HCT116 (cell line): ENCODE results near the gene ZMYND12. TPM values are rescaled to one million over a fixed set of nuclear protein-coding genes. Genes with fewer than 3 reads are reported as not detected.

Experiments
- ATAC-seq: fragments of 200-7000 bp; cut with Tn5 transposase; 2 replicates; pipeline ENCODE4 v1.9.1; 2020; ENCODE audit warnings: mild to moderate bottlenecking, moderate library complexity
- BruUV-seq: library from RNA; stranded (reverse); fragments of 400-500 nt; replicated peaks from 2 replicates; lab custom pipeline; 2021; lab: Mats Ljungman, UMichigan
- CTCF ChIA-PET: fragments of 300-600 bp; sonication (Branson Sonifier 250); formaldehyde crosslinking; loops from one replicate; lab custom pipeline; 2021; ENCODE audit warnings: antibody characterized with exemption; lab: Charles Lee
- POLR2A ChIA-PET: fragments of 300-600, 350-600 bp; sonication (Branson Sonifier 250); formaldehyde crosslinking; loops from one replicate; lab custom pipeline; 2021; ENCODE audit warnings: antibody characterized with exemption; lab: Charles Lee
- RAD21 ChIA-PET, 2 experiments: fragments of 300-600 bp; sonication (Branson Sonifier 250); formaldehyde crosslinking; loops; one replicate each; lab custom pipeline; 2023; ENCODE audit warnings: low total read pairs in 2 of 2; ENCODE audit not compliant: uncharacterized antibody in 2 of 2, unreplicated experiment in 2 of 2, low non-redundant PET in 1 of 2; lab: Charles Lee
- DNase-seq: peaks from one replicate; pipeline ENCODE4 v3.0.0-alpha.2; 2010; ENCODE audit warnings: low read depth, low spot score
- H2AFZ ChIP-seq: fragments of 200-600 bp; shearing (Covaris generic), sonication (generic); 2 replicates; pipeline ENCODE4 v1.6.1; 2017; ENCODE audit warnings: low read depth, mixed run types, mixed read lengths, antibody characterized with exemption, low read length; ENCODE audit not compliant: poor library complexity, severe bottlenecking
- H3K27ac ChIP-seq: 2 replicates; pipeline ENCODE4 v1.5.1; 2012; ENCODE audit warnings: low read depth, low read length
- H3K27me3 ChIP-seq: fragments of 200-600 bp; sonication (generic); 2 replicates; pipeline ENCODE4 v1.6.1; 2016; ENCODE audit warnings: mixed run types, low read length, mixed read lengths; ENCODE audit not compliant: insufficient read depth
- H3K36me3 ChIP-seq, 2 experiments: fragments of 200-500 bp in 1 of 2; fragments of 200-600 bp in 1 of 2; sonication (Bioruptor generic) in 1 of 2; sonication (generic) in 1 of 2; 2 replicates each; pipeline versions ENCODE4 v1.5.1 to v1.6.1; 2014 to 2016; ENCODE audit warnings: low read length in 2 of 2, inconsistent platforms in 1 of 2, mixed read lengths in 1 of 2, mixed run types in 1 of 2; ENCODE audit not compliant: insufficient read depth in 2 of 2, control insufficient read depth in 1 of 2
- H3K4me1 ChIP-seq, 2 experiments: fragments of 200-600 bp in 1 of 2; sonication (generic) in 1 of 2; 2 replicates each; pipeline versions ENCODE4 v1.5.1 to v1.6.1; 2012 to 2017; ENCODE audit warnings: low read length in 2 of 2, inconsistent platforms in 1 of 2, mild to moderate bottlenecking in 1 of 2, mixed read lengths in 1 of 2, mixed run types in 1 of 2, moderate library complexity in 1 of 2; ENCODE audit not compliant: insufficient read depth in 2 of 2, control insufficient read depth in 1 of 2
- H3K4me2 ChIP-seq: fragments of 200-600 bp; sonication (generic); 2 replicates; pipeline ENCODE4 v1.6.1; 2017; ENCODE audit warnings: mixed run types, low read length, mixed read lengths
- H3K4me3 ChIP-seq, 2 experiments: fragments of 200-600 bp in 1 of 2; sonication (generic) in 1 of 2; replicated peaks in 1 of 2; 2 replicates each; pipeline ENCODE4 v1.5.1; 2011 to 2016; ENCODE audit warnings: low read length in 2 of 2, control low read depth in 1 of 2, low read depth in 1 of 2, mild to moderate bottlenecking in 1 of 2, mixed read lengths in 1 of 2, mixed run types in 1 of 2
- H3K79me2 ChIP-seq: fragments of 200-600 bp; sonication (generic); 2 replicates; pipeline ENCODE4 v1.6.1; 2017; ENCODE audit warnings: mild to moderate bottlenecking, mixed run types, low read length, moderate library complexity, mixed read lengths; ENCODE audit not compliant: insufficient read depth
- H3K9ac ChIP-seq: fragments of 200-600 bp; sonication (generic); 2 replicates; pipeline ENCODE4 v1.6.1; 2016; ENCODE audit warnings: low read length, mixed read lengths
- H3K9me2 ChIP-seq: fragments of 200-600 bp; sonication (generic), shearing (Covaris generic); 2 replicates; pipeline ENCODE4 v1.6.1; 2017; ENCODE audit warnings: mixed run types, mild to moderate bottlenecking, moderate library complexity; ENCODE audit not compliant: insufficient read depth
- H3K9me3 ChIP-seq, 2 experiments: fragments of 200-500 bp in 1 of 2; fragments of 200-600 bp in 1 of 2; sonication (Bioruptor generic) in 1 of 2; sonication (generic) in 1 of 2; 2 replicates each; pipeline ENCODE4 v1.6.1; 2014 to 2017; ENCODE audit warnings: low read length in 2 of 2, mixed read lengths in 2 of 2, inconsistent platforms in 1 of 2, low read depth in 1 of 2, mild to moderate bottlenecking in 1 of 2, mixed run types in 1 of 2, moderate library complexity in 1 of 2; ENCODE audit not compliant: control insufficient read depth in 1 of 2, insufficient read depth in 1 of 2
- H4K20me1 ChIP-seq: fragments of 200-600 bp; sonication (generic), shearing (Covaris generic); 2 replicates; pipeline ENCODE4 v1.6.1; 2017; ENCODE audit warnings: mixed run types, mild to moderate bottlenecking, moderate library complexity; ENCODE audit not compliant: insufficient read depth
- CBX3 ChIP-seq: IDR thresholded peaks from 2 replicates; pipeline ENCODE4 v1.6.1; 2012; ENCODE audit warnings: low read depth
- CEBPB ChIP-seq: IDR thresholded peaks from 2 replicates; pipeline ENCODE4 v1.6.1; 2012; ENCODE audit warnings: low read depth
- ELF1 ChIP-seq: IDR thresholded peaks from 2 replicates; pipeline ENCODE4 v1.6.1; 2012; ENCODE audit warnings: low read depth, borderline replicate concordance
- MAX ChIP-seq: IDR thresholded peaks from 2 replicates; pipeline ENCODE4 v1.6.1; 2012
- POLR2A ChIP-seq: IDR thresholded peaks from 2 replicates; pipeline ENCODE4 v1.7.0; 2011; ENCODE audit warnings: borderline replicate concordance; ENCODE audit not compliant: insufficient read depth, insufficient read length; ENCODE audit errors: extremely low read depth
- RAD21 ChIP-seq: IDR thresholded peaks from 2 replicates; pipeline ENCODE4 v1.6.1; 2012; ENCODE audit warnings: low read depth, mild to moderate bottlenecking
- SIN3A ChIP-seq: IDR thresholded peaks from 2 replicates; pipeline ENCODE4 v1.6.1; 2012; ENCODE audit warnings: low read depth
- SRF ChIP-seq: IDR thresholded peaks from 2 replicates; pipeline ENCODE4 v1.6.1; 2012; ENCODE audit warnings: low read depth
- ZFX ChIP-seq: fragments of 450-650 bp; IDR thresholded peaks from 2 replicates; pipeline ENCODE4 v1.6.1; 2017
- ZNF274 ChIP-seq: fragments of 200-500 bp; sonication (Bioruptor generic); IDR thresholded peaks from 2 replicates; pipeline ENCODE4 v1.6.1; 2014; ENCODE audit warnings: mild to moderate bottlenecking, low read depth, low read length, inconsistent platforms
- intact Hi-C: fragments of 100-400 bp; cut with micrococcal nuclease; formaldehyde crosslinking; loops from 2 replicates; pipeline ENCODE4 v1.10.0; 2022
- total RNA-seq: library from RNA; stranded (reverse); gene quantifications from one replicate; pipeline ENCODE4 v1.2.1, GENCODE V29; 2021; ENCODE audit not compliant: unreplicated experiment

ZMYND12 gene
- total RNA-seq, 1 experiment from 2014 or later: 0.25 TPM

GRCh38 chr1:42450061-42450460 lies 5.8 kb downstream of the ZMYND12 start:
- Histone ChIP-seq H4K20me1 (no peaks in the 10 kb centered on the region), H3K9ac (no peak overlapping the region), H3K9me3 (no peaks in the 10 kb centered on the region), H3K4me1 (no peaks in the 10 kb centered on the region), H3K9me2 (no peaks in the 10 kb centered on the region), H3K4me2 (no peak overlapping the region), H3K27ac (no peak overlapping the region), H3K36me3 (no peaks in the 10 kb centered on the region), H3K27me3 (no peaks in the 10 kb centered on the region), H2AFZ (no peak overlapping the region), H3K79me2 (no peaks in the 10 kb centered on the region), H3K4me3 (no peak overlapping the region)
- no peak for ATAC-seq
- no peak for DNase-seq
- ChIA-PET CTCF (no interaction called here), POLR2A (no interaction called here), RAD21 (no interaction called here)
- no TSS peak for BruUV-seq
- intact Hi-C loops: no loop called here
- no peak for TF ChIP-seq SIN3A

GRCh38 chr1:42449256-42449655 lies 6.6 kb downstream of the ZMYND12 start:
- Histone ChIP-seq H3K79me2 (no peaks in the 10 kb centered on the region), H3K4me3 (no peak overlapping the region), H3K36me3 (no peaks in the 10 kb centered on the region), H4K20me1 (no peaks in the 10 kb centered on the region), H3K9ac (no peak overlapping the region), H3K27ac (no peak overlapping the region), H3K27me3 (no peaks in the 10 kb centered on the region), H3K4me2 (no peak overlapping the region), H3K9me3 (no peaks in the 10 kb centered on the region), H3K9me2 (no peaks in the 10 kb centered on the region), H2AFZ (no peak overlapping the region), H3K4me1 (no peaks in the 10 kb centered on the region)
- DNase-seq (no peak), ATAC-seq (no peak)
- TF ChIP-seq MAX (no peak), ELF1 (no peak), ZNF274 (no peak), SRF (no peak), CBX3 (no peak), POLR2A (no peak), RAD21 (no peak), ZFX (no peak), CEBPB (no peak)
- RAD21 ChIA-PET: no interaction called here
- POLR2A ChIA-PET: no interaction called here
- intact Hi-C loops: no loop called here
- CTCF ChIA-PET: no interaction called here
- no TSS peak for BruUV-seq
